Calu3 (cell line): ENCODE data around the gene TMC5. TPM values are rescaled to one million over a fixed set of nuclear protein-coding genes. Genes with fewer than 3 reads are reported as not detected.
"Not testable (repeated sequence)": the region's sequence is repeated elsewhere in the genome, so short reads cannot be mapped to it uniquely, and the experiment has no call there.

Experiments used
- BruUV-seq: library from RNA; stranded (reverse); fragments of 400-500 nt; replicated peaks from 2 replicates; lab custom pipeline; 2021; lab: Mats Ljungman, UMichigan
- CTCF ChIA-PET: fragments of 300-600 bp; sonication (Branson Sonifier 250); formaldehyde crosslinking; loops from one replicate; lab custom pipeline; 2022; ENCODE audit warnings: antibody characterized with exemption; lab: Charles Lee
- DNase-seq: peaks from one replicate; pipeline ENCODE4 v3.0.0; 2022
- H3K27ac Mint-ChIP-seq: one replicate; pipeline ENCODE4 v1.8.0; 2022; ENCODE audit warnings: mixed read lengths; ENCODE audit not compliant: unreplicated experiment
- H3K27me3 Mint-ChIP-seq: one replicate; pipeline ENCODE4 v1.8.0; 2022; ENCODE audit warnings: mixed read lengths; ENCODE audit not compliant: unreplicated experiment
- H3K36me3 Mint-ChIP-seq: one replicate; pipeline ENCODE4 v1.8.0; 2022; ENCODE audit warnings: mild to moderate bottlenecking, moderate library complexity, mixed read lengths; ENCODE audit not compliant: insufficient read depth, unreplicated experiment
- H3K4me1 Mint-ChIP-seq: one replicate; pipeline ENCODE4 v1.8.0; 2022; ENCODE audit warnings: mild to moderate bottlenecking, low read depth, mixed read lengths; ENCODE audit not compliant: unreplicated experiment
- H3K4me3 Mint-ChIP-seq: one replicate; pipeline ENCODE4 v1.8.0; 2022; ENCODE audit warnings: mild to moderate bottlenecking, low read depth, moderate library complexity, mixed read lengths; ENCODE audit not compliant: unreplicated experiment
- H3K9me3 Mint-ChIP-seq: one replicate; pipeline ENCODE4 v1.8.0; 2022; ENCODE audit warnings: low read depth, mixed read lengths; ENCODE audit not compliant: unreplicated experiment
- intact Hi-C: fragments of 100-400 bp; cut with micrococcal nuclease; formaldehyde crosslinking; loops from one replicate; pipeline ENCODE4 v1.10.0; 2022; ENCODE audit not compliant: unreplicated experiment
- total RNA-seq: library from RNA; stranded (reverse); gene quantifications from 2 replicates; pipeline ENCODE4 v1.2.3, GENCODE V29; 2022
- TF ChIP-seq, protein P1 (sequence below): fragments of 200-600 bp; IDR thresholded peaks from one replicate; pipeline ENCODE4 v1.8.0; 2022; ENCODE audit warnings: antibody characterized with exemption; ENCODE audit not compliant: unreplicated experiment

Gene TMC5
- total RNA-seq, 1 experiment from 2014 or later = 117 TPM

DNA sequence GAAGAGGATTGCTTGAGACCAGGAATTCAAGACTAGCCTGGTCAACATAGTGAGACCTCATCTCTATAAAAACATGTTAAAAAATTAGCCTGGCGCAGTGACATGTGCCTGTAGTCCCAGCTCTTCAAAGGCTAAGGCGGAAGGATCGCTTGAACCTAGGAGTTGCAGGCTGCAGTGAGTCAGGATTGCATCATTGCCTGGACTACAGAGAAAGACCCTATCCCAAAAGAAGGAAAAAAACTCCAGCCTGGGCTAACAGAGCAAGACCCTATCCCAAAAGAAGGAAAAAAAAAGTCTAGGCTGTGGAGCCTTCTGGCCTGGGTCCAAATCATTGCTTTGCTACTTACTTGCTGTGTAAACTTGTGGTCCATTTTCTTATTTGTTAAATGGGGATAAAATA lies 111.0 kb downstream of the TMC5 start:
- intact Hi-C loops = loop anchor here (10.0 kb wide), 1 partner anchor 434 kb away; no protein-coding TSS in a partner anchor
- no peaks in the 10 kb centered on the region for H3K27me3 Mint-ChIP-seq
- no TSS peak for BruUV-seq
- peaks cover 14% of the 10 kb centered on the region for H3K36me3 Mint-ChIP-seq
- H3K27ac Mint-ChIP-seq = no peak overlapping the region
- peaks cover 15% of the 10 kb centered on the region for H3K4me1 Mint-ChIP-seq
- TF ChIP-seq, protein P1, sequence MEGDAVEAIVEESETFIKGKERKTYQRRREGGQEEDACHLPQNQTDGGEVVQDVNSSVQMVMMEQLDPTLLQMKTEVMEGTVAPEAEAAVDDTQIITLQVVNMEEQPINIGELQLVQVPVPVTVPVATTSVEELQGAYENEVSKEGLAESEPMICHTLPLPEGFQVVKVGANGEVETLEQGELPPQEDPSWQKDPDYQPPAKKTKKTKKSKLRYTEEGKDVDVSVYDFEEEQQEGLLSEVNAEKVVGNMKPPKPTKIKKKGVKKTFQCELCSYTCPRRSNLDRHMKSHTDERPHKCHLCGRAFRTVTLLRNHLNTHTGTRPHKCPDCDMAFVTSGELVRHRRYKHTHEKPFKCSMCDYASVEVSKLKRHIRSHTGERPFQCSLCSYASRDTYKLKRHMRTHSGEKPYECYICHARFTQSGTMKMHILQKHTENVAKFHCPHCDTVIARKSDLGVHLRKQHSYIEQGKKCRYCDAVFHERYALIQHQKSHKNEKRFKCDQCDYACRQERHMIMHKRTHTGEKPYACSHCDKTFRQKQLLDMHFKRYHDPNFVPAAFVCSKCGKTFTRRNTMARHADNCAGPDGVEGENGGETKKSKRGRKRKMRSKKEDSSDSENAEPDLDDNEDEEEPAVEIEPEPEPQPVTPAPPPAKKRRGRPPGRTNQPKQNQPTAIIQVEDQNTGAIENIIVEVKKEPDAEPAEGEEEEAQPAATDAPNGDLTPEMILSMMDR = no peak
- no peak overlapping the region for H3K4me3 Mint-ChIP-seq
- no peaks in the 10 kb centered on the region for H3K9me3 Mint-ChIP-seq
- no peak for DNase-seq
- CTCF ChIA-PET = no interaction called here

DNA sequence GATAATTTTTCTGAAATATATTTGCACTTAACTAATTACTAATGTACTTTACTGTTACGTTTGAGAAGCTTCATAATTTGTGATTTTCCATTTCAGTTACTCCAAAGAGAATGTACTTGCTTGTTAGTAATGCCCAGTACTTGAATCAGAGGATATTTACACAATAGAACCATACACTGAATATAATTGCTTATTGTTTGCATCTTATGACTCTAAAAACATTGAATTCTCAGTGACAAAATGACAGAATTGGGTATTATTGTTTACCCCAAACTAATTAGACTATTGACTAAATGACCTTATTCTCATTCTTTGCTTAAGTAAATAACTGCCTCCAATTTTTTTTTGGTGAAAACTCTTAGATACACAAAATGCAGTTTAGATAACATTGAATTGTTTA lies 114.9 kb downstream of the TMC5 start:
- no peaks in the 10 kb centered on the region for H3K4me1 Mint-ChIP-seq
- TF ChIP-seq, protein P1 = no peak
- intact Hi-C loops = no loop called here
- H3K27me3 Mint-ChIP-seq = no peaks in the 10 kb centered on the region
- CTCF ChIA-PET = no interaction called here
- BruUV-seq = no TSS peak
- H3K4me3 Mint-ChIP-seq = no peak overlapping the region
- no peaks in the 10 kb centered on the region for H3K9me3 Mint-ChIP-seq
- no peak for DNase-seq
- H3K27ac Mint-ChIP-seq = no peak overlapping the region
- peaks cover 4% of the 10 kb centered on the region for H3K36me3 Mint-ChIP-seq

DNA sequence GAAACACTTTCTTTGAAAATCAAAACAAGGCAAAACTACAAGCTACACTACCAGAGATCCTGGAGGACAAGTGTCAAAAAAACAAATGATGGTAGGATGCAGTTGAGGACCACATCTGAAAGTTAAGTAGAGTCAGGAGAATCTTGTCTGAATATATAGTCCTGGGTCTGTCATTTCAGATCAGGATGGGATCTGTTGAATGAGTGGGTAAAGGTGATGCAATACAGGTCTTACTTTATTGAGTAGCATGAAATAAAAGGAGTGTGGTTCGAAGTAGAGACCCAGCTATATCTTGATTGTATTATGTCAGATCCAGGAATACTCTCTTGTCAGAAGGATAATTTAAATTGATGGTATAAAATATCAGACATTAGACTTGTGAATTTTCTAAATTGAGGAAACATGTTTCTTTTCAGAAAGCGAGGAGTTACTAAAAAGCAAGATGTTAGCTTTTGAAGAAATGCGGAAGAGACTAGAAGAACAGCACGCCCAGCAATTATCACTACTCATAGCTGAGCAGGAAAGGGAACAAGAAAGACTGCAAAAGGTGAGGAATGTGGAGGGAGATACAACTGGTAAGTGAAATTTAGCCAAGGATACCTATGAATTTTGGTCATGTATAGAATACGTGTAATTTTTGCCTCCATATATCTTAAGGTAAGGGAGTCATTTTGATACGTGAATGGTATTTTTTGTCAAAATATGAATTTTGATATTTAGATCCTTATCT lies 122.7 kb downstream of the TMC5 start:
- H3K27me3 Mint-ChIP-seq = no peaks in the 10 kb centered on the region
- no TSS peak for BruUV-seq
- CTCF ChIA-PET = interaction anchor here (0.6 to 0.7 kb wide), 3 partner anchors 17 to 290 kb away, joined by 3 to 4 read pairs (median 3); partner anchors contain the start of gene CCP110
- TF ChIP-seq, protein P1 = no peak
- no peak overlapping the region for H3K27ac Mint-ChIP-seq
- intact Hi-C loops = no loop called here
- H3K9me3 Mint-ChIP-seq = peaks cover 4% of the 10 kb centered on the region
- peaks cover 26% of the 10 kb centered on the region for H3K36me3 Mint-ChIP-seq
- H3K4me1 Mint-ChIP-seq = peaks cover 8% of the 10 kb centered on the region
- no peak for DNase-seq
- H3K4me3 Mint-ChIP-seq = no peak overlapping the region

DNA sequence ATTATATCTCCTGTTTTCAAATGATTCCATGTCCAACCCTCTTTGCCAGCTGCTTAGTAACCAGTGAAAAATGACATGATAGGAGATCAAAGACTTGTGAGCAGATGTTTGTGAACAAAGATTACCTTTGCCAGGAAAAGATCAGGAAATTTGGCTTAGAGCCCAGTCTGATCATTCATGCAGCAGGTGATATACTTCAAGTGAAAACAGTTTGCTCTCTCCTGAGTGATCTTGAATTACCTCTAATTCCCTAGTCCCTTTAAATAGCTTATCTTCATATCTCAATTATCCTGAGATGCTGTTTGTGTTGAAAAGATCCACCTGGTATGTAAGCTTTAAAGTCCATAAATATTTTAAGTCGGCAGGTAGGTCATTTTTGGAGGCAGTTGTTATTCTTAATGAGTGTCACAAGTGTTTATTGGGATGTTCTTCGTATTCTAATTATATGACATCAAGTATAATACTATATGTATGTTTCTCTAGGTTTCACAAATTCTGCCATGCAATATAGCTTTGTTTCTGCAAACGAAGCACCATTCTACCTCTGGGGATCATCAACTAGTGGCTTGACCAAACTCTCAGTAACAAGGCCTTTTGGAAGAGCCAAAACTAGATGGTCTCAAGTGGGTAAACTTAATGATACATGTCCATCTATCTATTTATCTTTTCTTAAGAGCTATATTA lies 124.6 kb downstream of the TMC5 start:
- no peaks in the 10 kb centered on the region for H3K27me3 Mint-ChIP-seq
- peaks cover 4% of the 10 kb centered on the region for H3K9me3 Mint-ChIP-seq
- H3K27ac Mint-ChIP-seq = no peak overlapping the region
- TF ChIP-seq, protein P1 = no peak
- H3K4me3 Mint-ChIP-seq = no peak overlapping the region
- H3K4me1 Mint-ChIP-seq = peaks cover 8% of the 10 kb centered on the region
- DNase-seq = no peak
- CTCF ChIA-PET = interaction anchor here (0.6 kb wide), 1 partner anchor 225 kb away, joined by 5 read pairs; no protein-coding TSS in a partner anchor
- intact Hi-C loops = no loop called here
- no TSS peak for BruUV-seq
- peaks cover 33% of the 10 kb centered on the region for H3K36me3 Mint-ChIP-seq

DNA sequence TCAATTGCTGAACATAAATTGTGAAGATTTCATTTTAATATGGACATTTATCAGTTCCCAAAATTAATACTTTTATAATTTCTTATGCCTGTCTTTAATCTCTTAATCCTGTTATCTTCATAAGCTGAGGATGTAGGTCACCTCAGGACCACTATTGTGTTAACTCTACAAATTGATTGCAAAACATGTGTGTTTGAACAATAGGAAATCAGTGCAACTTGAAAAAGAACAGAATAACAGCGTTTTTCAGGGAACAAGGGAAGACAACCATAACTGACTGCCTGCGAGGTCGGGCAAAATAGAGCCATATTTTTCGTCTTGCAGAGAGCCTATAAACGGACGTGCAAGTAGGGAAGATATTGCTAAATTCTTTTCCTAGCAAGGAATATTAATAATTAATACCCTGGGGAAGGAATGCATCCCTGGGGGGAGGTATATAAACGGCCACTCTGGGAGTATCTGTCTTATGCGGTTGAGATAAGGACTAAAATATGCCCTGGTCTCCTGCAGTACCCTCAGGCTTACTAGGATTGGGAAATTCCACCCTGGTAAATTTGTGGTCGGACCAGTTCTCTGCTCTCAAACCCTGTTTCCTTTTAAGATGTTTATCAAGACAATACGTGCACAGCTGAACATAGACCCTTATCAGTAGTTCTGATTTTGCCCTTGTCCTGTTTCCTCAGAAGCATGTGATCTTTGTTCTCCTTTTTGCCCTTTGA lies 125.8 kb downstream of the TMC5 start:
- BruUV-seq, CTCF ChIA-PET, intact Hi-C loops, H3K9me3 Mint-ChIP-seq, H3K4me3 Mint-ChIP-seq, H3K4me1 Mint-ChIP-seq, H3K27me3 Mint-ChIP-seq: not testable (repeated sequence)
- Mint-ChIP-seq H3K36me3 (peaks cover 33% of the 10 kb centered on the region), H3K27ac (peak overlapping the region; percentile 17)
- peak; percentile 34 for DNase-seq
